NCI-H2227 (cell line): ENCODE results near the gene RETSAT.
"Not testable (repeated sequence)": the region's sequence is repeated elsewhere in the genome, so short reads cannot be mapped to it uniquely, and the experiment has no call there.

ENCODE experiments used
- DNase-seq: peaks from one replicate; lab custom pipeline; 2025; ENCODE audit not compliant: unreplicated experiment; lab: John Stamatoyannopoulos, UW

Gene RETSAT

DNA sequence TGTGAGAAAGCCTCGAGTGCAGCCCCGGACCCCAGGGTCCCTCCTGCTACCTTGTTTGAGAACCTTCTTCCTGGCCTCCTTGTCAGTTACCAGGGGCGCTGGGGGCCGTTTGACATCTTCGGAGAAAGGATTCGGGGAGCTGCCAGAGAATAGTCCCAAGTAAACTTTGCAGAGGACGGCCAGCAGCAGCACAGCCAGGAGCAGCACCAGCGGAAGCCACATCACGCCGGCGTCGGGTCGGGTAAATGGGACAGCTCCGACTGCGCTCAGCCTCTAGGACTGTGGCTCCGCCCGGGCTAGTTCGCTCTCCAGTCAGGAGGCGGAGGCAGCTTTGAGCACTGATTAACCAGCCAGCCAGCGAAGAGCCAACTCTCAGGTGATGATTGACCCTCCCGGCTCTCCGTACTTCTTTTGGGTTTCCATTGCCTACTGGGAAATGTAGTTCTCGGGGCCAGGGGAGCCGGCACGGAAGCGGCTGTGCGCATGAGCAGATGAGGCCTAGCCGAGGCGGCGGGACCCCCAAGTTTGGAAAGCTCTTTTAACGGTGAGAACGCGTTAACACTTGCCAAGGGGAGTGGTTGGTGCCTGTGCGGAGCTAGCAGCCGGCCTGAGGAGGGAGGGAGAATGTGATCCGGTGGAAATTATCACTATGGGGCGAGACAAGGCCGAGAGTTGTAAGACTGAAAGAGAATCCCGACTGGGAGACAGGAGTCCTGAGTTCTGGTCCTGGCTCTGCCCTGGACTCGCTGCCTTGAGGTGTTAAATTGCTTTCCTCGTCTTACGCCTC is at the start of gene RETSAT, which contains the start of gene ELMOD3:
Gene RETSAT (minus strand): TSS at position 243 of the 787 bp plus-strand sequence. CDS start 21 bp downstream, at position 222.
Gene ELMOD3 (plus strand): TSS at position 484 of the 787 bp plus-strand sequence. CDS start 2,430 bp downstream, outside the sequence.
- DNase-seq = peak; percentile 98

DNA sequence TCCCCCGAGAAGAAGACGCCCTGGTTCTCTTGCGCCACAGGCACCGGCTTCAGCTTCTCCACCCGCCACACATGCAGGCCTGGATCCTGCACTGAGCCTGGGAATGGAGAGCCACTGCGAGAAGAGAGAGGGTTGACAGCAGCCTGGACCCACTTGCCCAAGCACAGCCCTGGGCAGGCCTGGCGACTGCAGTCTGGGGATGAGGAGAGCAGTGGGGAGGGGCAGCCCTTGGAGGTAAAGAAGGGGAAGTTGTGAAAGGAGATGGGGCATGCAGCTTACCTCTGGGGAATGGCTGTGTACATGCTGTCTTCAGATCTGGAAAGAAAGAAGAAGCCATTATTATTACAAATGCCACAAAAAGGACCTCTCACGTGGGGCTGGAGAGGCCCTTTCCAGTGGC is 47.5 kb upstream of the RETSAT start:
- no peak for DNase-seq

- no peak for DNase-seq
These were observed 47.1 kb upstream of the RETSAT start for GRCh38 chr2:85401464-85401805.

DNA sequence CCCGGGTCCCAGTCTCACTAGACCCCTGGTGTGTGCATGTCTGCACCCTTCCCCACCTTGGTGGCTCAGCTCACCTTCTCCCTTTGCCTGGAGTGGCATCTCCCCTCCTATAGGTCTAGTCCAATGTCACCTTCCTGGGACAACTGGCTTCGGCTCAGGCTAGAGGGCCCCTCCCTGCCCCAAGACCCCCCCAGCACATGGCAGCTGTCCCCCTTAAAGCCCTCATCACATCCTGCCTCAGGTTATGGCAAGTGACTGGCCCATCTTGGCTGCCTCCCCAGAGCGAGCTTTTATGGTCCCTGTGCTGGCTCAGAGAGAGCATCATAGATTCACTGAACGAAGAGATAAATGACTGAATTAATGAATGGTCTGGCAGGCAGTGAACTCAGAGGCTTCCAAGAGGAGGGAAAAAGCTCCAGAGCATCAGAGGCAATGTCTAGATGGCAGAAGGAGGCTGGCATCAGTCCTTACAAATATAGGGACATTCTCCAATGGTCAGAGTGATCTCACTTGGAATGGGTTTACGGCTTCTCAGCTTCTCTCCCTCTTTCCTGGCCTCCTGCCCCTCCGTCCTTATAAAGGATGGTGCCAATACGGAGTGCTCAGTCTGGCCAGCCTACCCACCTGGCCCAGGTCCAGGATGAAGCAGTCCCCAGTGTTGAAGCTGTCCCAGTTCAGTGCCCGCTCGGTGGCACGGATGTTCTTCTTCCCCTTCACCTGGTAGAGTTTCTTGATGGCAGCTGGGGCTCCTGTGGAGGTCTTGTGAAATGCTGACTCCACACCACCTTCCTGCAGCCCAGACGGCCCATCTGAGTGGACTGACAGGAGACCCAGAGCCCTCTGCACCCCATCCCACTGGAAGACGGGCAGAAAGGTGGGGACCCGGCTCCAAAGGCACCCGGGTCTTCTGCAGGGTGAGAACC is 46.5 kb upstream of the RETSAT start:
- no peak for DNase-seq

DNA sequence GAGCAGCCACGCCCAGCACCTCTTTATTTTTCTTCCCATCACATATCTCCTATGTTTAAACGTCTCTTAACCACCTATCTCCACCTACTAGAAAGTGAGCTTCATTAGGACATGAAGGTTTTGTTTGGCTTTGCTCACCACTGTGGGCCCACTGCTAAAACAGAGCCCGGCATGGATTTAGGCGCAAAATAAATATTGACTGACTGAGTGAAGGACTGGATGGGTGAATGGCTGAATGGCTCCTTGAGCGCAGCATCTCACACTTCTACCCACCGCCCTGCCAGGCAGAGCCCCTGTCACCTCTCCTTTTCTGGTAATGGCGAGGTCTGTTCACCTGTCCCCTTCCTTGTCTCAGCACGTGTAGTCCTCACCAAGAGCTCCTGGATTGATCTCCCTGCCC is 45.7 kb upstream of the RETSAT start:
- no peak for DNase-seq

DNA sequence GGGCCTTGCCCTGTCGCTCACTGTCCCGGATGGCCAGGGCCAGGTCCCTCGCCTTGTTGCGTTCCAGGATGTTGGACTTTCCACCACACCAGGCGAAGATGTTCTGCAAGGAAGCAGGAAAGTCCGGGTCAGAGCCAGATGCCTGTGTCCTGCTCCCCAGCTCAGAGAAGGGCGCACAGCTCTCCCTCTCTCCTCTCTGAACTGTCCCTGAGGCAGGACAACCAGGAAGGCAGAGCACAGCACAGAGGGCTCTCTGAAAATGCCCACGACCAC is 44.8 kb upstream of the RETSAT start:
- DNase-seq = no peak

- DNase-seq = no peak
These were observed 44.3 kb upstream of the RETSAT start for GRCh38 chr2:85398426-85399182.

DNA sequence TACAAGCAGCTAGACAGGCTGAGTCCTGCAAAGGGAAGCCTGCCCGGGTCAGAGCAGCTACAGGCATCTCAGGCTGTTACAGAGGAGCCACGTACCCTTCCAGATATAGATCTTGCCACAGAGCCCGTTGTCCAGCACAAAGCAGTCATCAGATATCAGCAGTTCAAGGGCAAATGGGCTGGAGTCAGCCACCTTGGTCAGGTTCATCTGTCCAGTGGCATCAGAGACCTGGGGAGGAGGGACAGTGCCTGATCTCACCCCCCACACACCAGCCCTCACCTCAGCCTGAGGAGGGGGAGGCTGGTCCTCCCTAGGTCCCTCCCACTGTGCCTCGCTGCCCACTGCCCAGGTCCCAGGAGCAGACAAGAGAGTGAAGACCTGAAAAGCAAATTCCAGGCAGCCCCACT is 43.6 kb upstream of the RETSAT start:
- DNase-seq = no peak

DNA sequence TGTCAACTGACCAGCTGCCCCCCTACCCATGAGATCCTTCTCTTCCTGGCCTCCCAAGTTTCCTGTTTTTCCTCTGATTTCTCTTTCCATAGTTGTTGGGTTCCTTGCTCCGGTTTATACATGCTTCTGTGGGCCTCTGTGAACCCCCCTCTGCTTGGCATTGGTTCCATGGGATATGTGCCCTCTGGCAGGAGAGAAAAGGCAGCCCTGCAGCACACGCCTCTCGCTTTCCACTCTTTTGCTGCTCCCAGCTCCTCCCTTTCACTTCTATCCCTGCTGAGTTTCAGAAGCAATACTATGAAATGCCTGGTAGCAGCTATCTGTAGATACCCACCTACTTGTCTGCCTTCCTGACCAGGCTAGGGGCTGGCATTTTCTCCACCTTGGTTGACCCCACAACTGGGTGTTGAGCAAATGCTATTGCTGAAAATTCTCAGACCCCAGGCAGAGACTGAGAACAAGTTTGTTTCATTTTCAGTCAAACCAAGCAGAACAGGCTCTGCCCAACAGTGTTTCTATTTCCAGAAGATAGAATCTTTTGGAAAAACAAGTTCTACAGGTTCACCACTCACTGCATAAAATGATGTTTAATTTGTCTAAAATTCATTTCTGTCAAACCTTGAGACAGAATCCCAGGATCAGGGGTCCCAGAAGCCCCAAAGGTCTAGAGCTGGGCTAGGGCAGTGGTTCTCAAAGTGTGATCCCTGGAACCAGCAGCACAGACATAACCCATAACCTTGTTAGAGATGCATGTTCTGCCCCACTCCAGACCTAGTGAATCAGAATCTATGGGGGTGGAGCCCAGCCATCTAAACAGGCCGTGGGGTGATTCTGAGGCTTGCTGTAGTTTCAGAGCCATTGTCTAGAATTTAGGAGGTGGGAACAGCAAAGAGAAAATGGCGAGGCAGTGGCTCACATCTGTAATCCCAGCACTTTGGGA is 42.5 kb upstream of the RETSAT start:
- DNase-seq = no peak

DNA sequence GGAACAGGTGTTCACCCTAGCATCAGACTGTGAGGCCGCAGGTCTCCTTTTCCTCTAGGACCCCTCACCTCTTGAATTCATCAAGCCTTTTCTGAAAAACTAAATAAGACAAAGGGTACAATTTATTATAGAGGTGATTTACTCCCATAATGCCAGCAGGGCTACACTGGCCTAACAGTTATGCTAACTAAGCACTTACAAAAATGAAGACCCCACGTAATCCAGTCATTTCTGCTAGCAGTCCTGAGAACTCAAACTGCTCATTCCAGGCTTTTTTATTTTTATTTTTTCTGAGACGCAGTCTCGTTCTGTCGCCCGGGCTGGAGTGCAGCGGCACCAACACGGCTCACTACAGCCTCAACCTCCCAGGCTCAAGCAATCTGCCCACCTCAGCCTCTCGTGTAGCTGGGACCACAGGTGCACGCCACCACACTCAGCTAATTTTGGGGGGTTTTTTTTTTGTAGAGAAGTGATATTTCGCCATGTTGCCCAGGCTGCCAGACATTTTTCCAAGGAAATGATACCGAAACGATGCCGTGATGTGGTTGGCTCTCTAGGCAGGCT is 41.7 kb upstream of the RETSAT start:
- DNase-seq = no peak

DNA sequence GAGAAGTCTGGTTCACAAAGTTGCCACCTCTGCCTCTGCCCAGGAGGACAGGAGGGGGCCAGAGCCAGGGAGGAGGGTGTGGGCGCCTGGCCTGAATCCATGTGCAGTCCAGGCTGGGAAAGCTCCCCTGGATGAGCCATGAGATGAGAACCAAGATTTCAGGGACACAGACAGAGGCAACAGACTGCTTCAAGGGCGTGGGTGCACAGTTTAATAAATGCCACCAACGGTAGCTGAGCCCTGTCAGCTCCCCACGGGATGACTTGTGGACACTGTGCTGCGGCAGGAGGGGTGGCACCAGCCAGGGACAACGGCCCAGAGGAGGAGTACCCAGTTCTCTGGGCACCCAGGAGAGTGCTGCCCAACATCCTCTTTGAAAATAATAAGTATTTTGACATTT is 40.6 kb upstream of the RETSAT start:
- DNase-seq = no peak

GRCh38 chr2:85394261-85394681 is 39.9 kb upstream of the RETSAT start:
- DNase-seq = no peak

DNA sequence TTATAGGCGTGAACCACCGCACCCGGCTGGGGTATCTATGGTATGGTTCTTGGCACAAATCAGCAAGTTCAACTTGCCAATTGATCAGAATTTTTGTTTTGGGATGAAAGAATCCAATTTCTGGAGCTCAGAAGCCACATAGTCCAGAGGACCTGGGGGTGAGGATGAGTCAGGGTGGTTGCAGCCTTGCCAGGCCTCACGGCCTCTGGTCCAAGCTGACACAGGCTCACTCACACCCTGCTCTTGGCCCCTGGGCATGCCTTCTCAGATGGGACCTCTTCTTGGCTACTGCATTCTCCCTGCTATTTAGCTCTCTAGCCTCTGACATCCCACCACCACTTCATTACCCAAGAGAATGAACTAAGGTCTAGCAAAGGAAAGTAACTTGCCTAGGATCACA is 39.5 kb upstream of the RETSAT start:
- DNase-seq = no peak

DNA sequence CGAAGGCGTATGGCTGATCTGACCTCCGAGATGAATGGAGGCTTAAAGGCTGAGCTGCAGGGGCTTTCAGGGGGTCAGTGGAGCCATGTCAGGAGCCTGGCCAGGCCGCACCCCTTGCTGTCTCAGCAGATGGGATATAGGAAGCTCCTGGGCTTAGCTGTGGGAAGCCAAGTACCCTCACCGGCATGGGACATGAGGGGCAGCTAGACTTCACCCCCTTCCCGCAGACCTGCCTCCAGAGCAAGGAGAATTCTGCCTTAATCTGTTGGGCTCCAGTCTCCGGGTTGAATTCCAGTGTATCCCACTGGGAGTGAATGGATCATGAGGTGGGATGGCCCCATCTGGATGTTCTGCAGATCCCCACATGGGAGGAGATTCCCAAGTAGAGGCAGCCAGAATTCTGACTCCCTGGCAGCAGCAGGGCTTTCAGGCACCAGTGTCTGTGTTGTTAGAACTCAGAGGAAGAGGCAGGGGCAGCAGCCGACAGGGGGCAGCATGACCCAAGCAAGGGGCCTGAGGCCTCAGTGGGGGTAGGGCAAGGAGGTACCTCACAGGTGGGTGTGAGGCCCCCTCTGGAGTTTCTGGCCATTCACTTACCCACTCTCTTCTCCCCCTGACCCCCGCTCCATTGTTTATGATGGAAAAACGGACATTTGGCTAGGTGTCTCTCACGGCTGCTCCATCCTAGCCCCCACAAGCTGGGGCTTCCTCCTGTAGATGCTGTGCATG is 36.8 kb upstream of the RETSAT start:
- DNase-seq = peak; percentile 35

GRCh38 chr2:85388878-85389538 is 34.7 kb upstream of the RETSAT start:
- DNase-seq = no peak

DNA sequence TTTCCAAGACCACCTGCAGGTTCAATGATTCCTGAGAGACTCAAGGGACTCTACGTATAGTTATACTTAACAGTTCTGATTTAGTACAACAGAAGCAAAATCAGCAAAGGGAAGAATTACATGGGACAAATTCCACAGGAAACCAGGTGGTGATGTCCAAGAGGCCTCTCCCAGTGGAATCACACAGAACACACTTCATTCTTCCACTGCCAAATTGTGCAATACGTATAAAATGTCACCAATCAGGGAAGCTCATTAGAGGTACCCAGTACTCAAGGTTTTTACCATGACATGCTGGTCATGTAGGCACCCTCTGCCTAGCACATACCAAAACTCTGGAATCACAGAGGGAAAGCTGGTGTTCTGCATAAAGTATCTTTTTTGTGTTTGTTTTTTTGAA is 33.4 kb upstream of the RETSAT start:
- no peak for DNase-seq

DNA sequence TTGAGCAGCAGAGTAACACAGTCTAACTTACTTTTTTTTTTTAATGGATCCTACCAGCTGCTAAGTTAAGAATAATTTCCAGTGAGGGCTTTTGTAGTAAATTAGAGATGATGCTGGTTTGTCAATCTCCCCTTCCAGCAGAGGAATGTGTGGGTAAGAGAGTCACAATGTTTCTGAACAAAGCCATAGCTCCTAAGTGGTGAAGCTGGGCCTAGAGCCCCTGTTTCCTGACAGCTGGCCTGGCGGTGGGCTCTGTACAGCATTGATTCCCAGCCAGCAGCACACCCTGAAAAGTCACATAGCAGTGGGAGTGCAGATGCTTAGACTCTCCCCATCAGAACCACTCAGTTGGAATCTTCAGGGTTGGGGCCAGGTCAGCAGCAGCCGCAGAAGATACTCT is 31.4 kb upstream of the RETSAT start:
- DNase-seq = no peak

GRCh38 chr2:85383850-85384249 is 29.5 kb upstream of the RETSAT start:
- DNase-seq = no peak

GRCh38 chr2:85383151-85383550 is 28.8 kb upstream of the RETSAT start:
- not testable (repeated sequence) for DNase-seq
